Prostate gland (tissue), 2 donors: ENCODE results near the gene PTX4. TPM values are rescaled to one million over a fixed set of nuclear protein-coding genes. Genes with fewer than 3 reads are reported as not detected.

Experiments
- DNase-seq: peaks from one replicate; pipeline ENCODE4 v3.0.0-alpha.2; 2019; ENCODE audit warnings: low spot score
- H3K27ac ChIP-seq, 2 donors: fragments of 200-600 bp; sonication (generic); 2 replicates each; pipeline ENCODE4 v1.5.1; 2017 to 2019
- H3K27me3 ChIP-seq: fragments of 200-600 bp; sonication (generic); replicated peaks from 2 replicates; pipeline ENCODE4 v1.5.1; 2019; ENCODE audit not compliant: insufficient read depth
- H3K36me3 ChIP-seq, 2 donors: fragments of 200-600 bp; sonication (generic); 1 replicate in 1 of 2; 2 replicates in 1 of 2; pipeline versions ENCODE4 v1.5.1 to v1.8.1; 2017 to 2019
- H3K4me1 ChIP-seq: fragments of 200-600 bp; sonication (generic); replicated peaks from 2 replicates; pipeline ENCODE4 v1.5.1; 2019
- H3K4me3 ChIP-seq, 2 donors: fragments of 200-600 bp; sonication (generic); 2 replicates each; pipeline ENCODE4 v1.5.1; 2017 to 2019
- H3K9me3 ChIP-seq: fragments of 200-600 bp; sonication (generic); 2 replicates; pipeline ENCODE4 v1.5.1; 2017
- CTCF ChIP-seq, 4 experiments: fragments of 200-600 bp in 2 of 4; fragments of 450-650 bp in 2 of 4; sonication (generic) in 2 of 4; IDR thresholded peaks; 1 replicate in 3 of 4; 2 replicates in 1 of 4; pipeline ENCODE4 v1.5.1; 2016 to 2019; ENCODE audit warnings: antibody characterized with exemption in 4 of 4, mild to moderate bottlenecking in 2 of 4, moderate library complexity in 2 of 4
- POLR2A ChIP-seq: fragments of 450-650 bp; IDR thresholded peaks from one replicate; pipeline ENCODE4 v1.6.1; 2016; ENCODE audit warnings: antibody characterized with exemption, mild to moderate bottlenecking
- POLR2AphosphoS5 ChIP-seq: sonication (generic); formaldehyde crosslinking; IDR thresholded peaks from one replicate; pipeline ENCODE4 v1.6.1; 2017; ENCODE audit warnings: antibody characterized with exemption
- WGBS: methylation state at CpG from one replicate; pipeline ENCODE4 v1.1.5; 2018; 5-methylcytosine and 5-hydroxymethylcytosine counted together
- intact Hi-C: fragments of 100-400 bp; cut with DNase I; formaldehyde crosslinking; loops from one replicate; pipeline ENCODE4 v1.14.2; 2022
- total RNA-seq, 2 donors: library from RNA; depleted of rRNA; stranded (reverse); fragments of >200 nt; gene quantifications; one replicate each; pipeline ENCODE4 v1.1.0, GENCODE V29; 2016

The PTX4 gene
- total RNA-seq, 2 donors from 2014 or later, result 2.2 TPM; not detected in 1

GRCh38 chr16:1523581-1524245 lies 35.0 kb upstream of the PTX4 start:
- no peaks in the 10 kb centered on the region for H3K9me3 ChIP-seq
- H3K4me1 ChIP-seq, result no peaks in the 10 kb centered on the region
- H3K27me3 ChIP-seq, result no peaks in the 10 kb centered on the region
- H3K27ac ChIP-seq, result no peak overlapping the region
- no peak overlapping the region for H3K4me3 ChIP-seq
- DNase-seq, result no peak
- intact Hi-C loops, result no loop called here
- no peak for TF ChIP-seq CTCF (IDR thresholded peaks at IDR 0.05)
- TF ChIP-seq POLR2AphosphoS5, result no peak
- no peak for TF ChIP-seq POLR2A
- peaks cover 0 to 10% of the 10 kb centered on the region in 2 donors for H3K36me3 ChIP-seq
- WGBS, result 88% methylated on average over 26 of the region's 30 CpGs

GRCh38 chr16:1520461-1520860 lies 31.7 kb upstream of the PTX4 start:
- 92% methylated on average over 19 of the region's 19 CpGs for WGBS
- Histone ChIP-seq H3K4me3 (no peak overlapping the region), H3K9me3 (no peaks in the 10 kb centered on the region), H3K4me1 (no peaks in the 10 kb centered on the region), H3K27me3 (no peaks in the 10 kb centered on the region), H3K36me3 (peaks cover 0 to 10% of the 10 kb centered on the region in 2 donors), H3K27ac (no peak overlapping the region)
- intact Hi-C loops, result no loop called here
- DNase-seq, result no peak
- TF ChIP-seq POLR2A (no peak), POLR2AphosphoS5 (no peak), CTCF (IDR thresholded peaks at IDR 0.05) (no peak)

GRCh38 chr16:1519831-1520230 lies 31.1 kb upstream of the PTX4 start:
- Histone ChIP-seq H3K4me3 (no peak overlapping the region), H3K27me3 (no peaks in the 10 kb centered on the region), H3K27ac (no peak overlapping the region), H3K9me3 (no peaks in the 10 kb centered on the region), H3K36me3 (peaks cover 0 to 10% of the 10 kb centered on the region in 2 donors), H3K4me1 (no peaks in the 10 kb centered on the region)
- intact Hi-C loops, result no loop called here
- TF ChIP-seq POLR2AphosphoS5, result no peak
- no peak for TF ChIP-seq POLR2A
- TF ChIP-seq CTCF (IDR thresholded peaks at IDR 0.05), result no peak
- WGBS, result 84% methylated on average over 17 of the region's 17 CpGs
- DNase-seq, result no peak

- intact Hi-C loops, result no loop called here
- no peak for TF ChIP-seq POLR2A
- no peak for TF ChIP-seq CTCF (IDR thresholded peaks at IDR 0.05)
- TF ChIP-seq POLR2AphosphoS5, result no peak
- Histone ChIP-seq H3K36me3 (peaks cover 0 to 8% of the 10 kb centered on the region in 2 donors), H3K9me3 (no peaks in the 10 kb centered on the region), H3K27me3 (no peaks in the 10 kb centered on the region), H3K4me1 (no peaks in the 10 kb centered on the region), H3K27ac (no peak overlapping the region), H3K4me3 (no peak overlapping the region)
- 90% methylated on average over 15 of the region's 16 CpGs for WGBS
- DNase-seq, result no peak
Observed at GRCh38 chr16:1518626-1519135, 29.9 kb upstream of the PTX4 start.

- WGBS, result 97% methylated on average over 3 of the region's 3 CpGs
- no peak overlapping the region for H3K27ac ChIP-seq
- intact Hi-C loops, result no loop called here
- H3K36me3 ChIP-seq, result no peaks in the 10 kb centered on the region
- no peaks in the 10 kb centered on the region for H3K27me3 ChIP-seq
- no peaks in the 10 kb centered on the region for H3K9me3 ChIP-seq
- no peak overlapping the region for H3K4me3 ChIP-seq
- TF ChIP-seq POLR2AphosphoS5 (no peak), POLR2A (no peak), CTCF (IDR thresholded peaks at IDR 0.05) (no peak)
- no peaks in the 10 kb centered on the region for H3K4me1 ChIP-seq
- DNase-seq, result no peak
Observed at GRCh38 chr16:1514507-1514906, 25.8 kb upstream of the PTX4 start.
